ENCODE results near the gene AHSP.

- TF ChIP-seq CTCF (conservative IDR thresholded peaks at IDR 0.05; ENCODE audit: low read length) (no peak), EZH2phosphoT487 (IDR thresholded peaks at IDR 0.05; ENCODE audit: borderline replicate concordance) (no peak)
Measured at GRCh38 chr16:31569360-31569717, 41.6 kb downstream of the AHSP start.
